Measurements from ENCODE around the gene TSSC4. TPM values are rescaled to one million over a fixed set of nuclear protein-coding genes. Genes with fewer than 3 reads are reported as not detected.
A peak's percentile ranks its signal among the peaks of the same experiment; 100 is the strongest.

The TSSC4 gene
- polyA plus RNA-seq, 3 donors, result 28.1 to 74.6 (median 52.0) TPM

GRCh38 chr11:2379466-2380174 lies 20.9 kb upstream of the TSSC4 start:
- H3K36me3 Mint-ChIP-seq, result peaks cover 0 to 5% of the 10 kb centered on the region in 2 donors
- peak overlapping the region in 1 of 7 donors; percentile 80 for H3K27ac Mint-ChIP-seq
- H3K4me1 ChIP-seq (ENCODE audit: control insufficient read depth in 1 of 2, insufficient read depth in 2 of 2, low read length in 2 of 2), result peaks cover 60 to 69% of the 10 kb centered on the region in 2 donors
- H3K9me3 Mint-ChIP-seq, result peaks cover 0 to 3% (median 0%) of the 10 kb centered on the region in 7 donors
- no peak overlapping the region for H3K4me3 ChIP-seq (replicated peaks in 1 of 3; ENCODE audit: low read depth in 2 of 3, low read length in 3 of 3)
- peaks cover 0 to 12% of the 10 kb centered on the region in 2 donors for H3K27me3 ChIP-seq (ENCODE audit: control insufficient read depth in 2 of 2, insufficient read depth in 2 of 2, low read length in 2 of 2)
- peak overlapping the region; percentile 21 for H3K9ac ChIP-seq (ENCODE audit: insufficient read depth, low read length, poor library complexity, severe bottlenecking)
- intact Hi-C loops (cut with micrococcal nuclease), result no loop called here
- H3K79me2 ChIP-seq (ENCODE audit: insufficient read depth, low read length), result peaks cover 39% of the 10 kb centered on the region
- no peak overlapping the region for H3K27ac ChIP-seq (ENCODE audit: low read depth in 1 of 2, low read length in 2 of 2)
- H3K36me3 ChIP-seq (replicated peaks in 1 of 2; ENCODE audit: control insufficient read depth in 1 of 2, insufficient read depth in 2 of 2, low read length in 2 of 2), result no peaks in the 10 kb centered on the region
- no peak overlapping the region for H2AFZ ChIP-seq (ENCODE audit: insufficient read depth, low read depth, low read length, poor library complexity, severe bottlenecking)
- H3K4me1 Mint-ChIP-seq, result peaks cover 55% of the 10 kb centered on the region
- peaks cover 21 to 29% (median 22%) of the 10 kb centered on the region in 3 donors for H3K27me3 Mint-ChIP-seq (ENCODE audit: low read depth in 3 of 3)
- WGBS (ENCODE audit: insufficient coverage), result 89% methylated on average over 7 of the region's 11 CpGs
- TF ChIP-seq, protein P1, sequence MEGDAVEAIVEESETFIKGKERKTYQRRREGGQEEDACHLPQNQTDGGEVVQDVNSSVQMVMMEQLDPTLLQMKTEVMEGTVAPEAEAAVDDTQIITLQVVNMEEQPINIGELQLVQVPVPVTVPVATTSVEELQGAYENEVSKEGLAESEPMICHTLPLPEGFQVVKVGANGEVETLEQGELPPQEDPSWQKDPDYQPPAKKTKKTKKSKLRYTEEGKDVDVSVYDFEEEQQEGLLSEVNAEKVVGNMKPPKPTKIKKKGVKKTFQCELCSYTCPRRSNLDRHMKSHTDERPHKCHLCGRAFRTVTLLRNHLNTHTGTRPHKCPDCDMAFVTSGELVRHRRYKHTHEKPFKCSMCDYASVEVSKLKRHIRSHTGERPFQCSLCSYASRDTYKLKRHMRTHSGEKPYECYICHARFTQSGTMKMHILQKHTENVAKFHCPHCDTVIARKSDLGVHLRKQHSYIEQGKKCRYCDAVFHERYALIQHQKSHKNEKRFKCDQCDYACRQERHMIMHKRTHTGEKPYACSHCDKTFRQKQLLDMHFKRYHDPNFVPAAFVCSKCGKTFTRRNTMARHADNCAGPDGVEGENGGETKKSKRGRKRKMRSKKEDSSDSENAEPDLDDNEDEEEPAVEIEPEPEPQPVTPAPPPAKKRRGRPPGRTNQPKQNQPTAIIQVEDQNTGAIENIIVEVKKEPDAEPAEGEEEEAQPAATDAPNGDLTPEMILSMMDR (IDR thresholded peaks at IDR 0.05), result no peak
- no peaks in the 10 kb centered on the region for H3K9me3 ChIP-seq (replicated peaks in 1 of 2; ENCODE audit: control insufficient read depth in 1 of 2, insufficient read depth in 1 of 2, low read length in 2 of 2)
- DNase-seq, result no peak
- peak overlapping the region; percentile 52 for H3K4me2 ChIP-seq (replicated peaks; ENCODE audit: extremely low read depth, low read length, poor library complexity, severe bottlenecking)
- peaks cover 62% of the 10 kb centered on the region for H4K20me1 ChIP-seq (ENCODE audit: insufficient read depth, low read length)
- no peak overlapping the region for H3K4me3 Mint-ChIP-seq

DNA sequence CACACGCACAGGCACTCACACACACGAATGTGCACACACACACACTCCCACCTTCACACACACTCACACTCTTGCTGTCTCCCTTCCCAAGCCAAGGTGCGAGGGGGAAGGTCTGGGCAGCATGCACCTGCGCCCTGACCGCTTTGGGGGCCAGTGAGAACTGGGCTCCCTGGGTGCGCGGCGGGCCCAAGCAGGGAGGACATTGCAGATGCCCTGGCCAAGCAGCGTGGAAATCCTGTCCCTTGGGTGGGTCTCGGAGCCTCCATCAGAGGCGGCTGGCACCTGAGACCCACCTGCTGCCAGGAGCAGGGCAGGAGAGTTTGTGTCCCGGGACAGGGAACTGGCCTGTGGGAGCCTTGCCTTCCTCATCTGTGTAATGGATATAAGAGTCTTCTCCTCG lies 20.2 kb upstream of the TSSC4 start:
- Histone ChIP-seq H3K9ac (ENCODE audit: insufficient read depth, low read length, poor library complexity, severe bottlenecking) (peak overlapping the region; percentile 10), H3K4me1 (ENCODE audit: control insufficient read depth in 1 of 2, insufficient read depth in 2 of 2, low read length in 2 of 2) (peaks cover 60 to 69% of the 10 kb centered on the region in 2 donors), H3K4me2 (replicated peaks; ENCODE audit: extremely low read depth, low read length, poor library complexity, severe bottlenecking) (peak overlapping the region; percentile 52), H4K20me1 (ENCODE audit: insufficient read depth, low read length) (peaks cover 70% of the 10 kb centered on the region), H2AFZ (ENCODE audit: insufficient read depth, low read depth, low read length, poor library complexity, severe bottlenecking) (no peak overlapping the region), H3K9me3 (replicated peaks in 1 of 2; ENCODE audit: control insufficient read depth in 1 of 2, insufficient read depth in 1 of 2, low read length in 2 of 2) (no peaks in the 10 kb centered on the region), H3K27me3 (ENCODE audit: control insufficient read depth in 2 of 2, insufficient read depth in 2 of 2, low read length in 2 of 2) (peaks cover 0 to 12% of the 10 kb centered on the region in 2 donors), H3K4me3 (replicated peaks in 1 of 3; ENCODE audit: low read depth in 2 of 3, low read length in 3 of 3) (peak overlapping the region in 1 of 3 experiments; percentile 12), H3K36me3 (replicated peaks in 1 of 2; ENCODE audit: control insufficient read depth in 1 of 2, insufficient read depth in 2 of 2, low read length in 2 of 2) (no peaks in the 10 kb centered on the region), H3K79me2 (ENCODE audit: insufficient read depth, low read length) (peaks cover 39% of the 10 kb centered on the region), H3K27ac (ENCODE audit: low read depth in 1 of 2, low read length in 2 of 2) (peak overlapping the region; percentile 27 to 45)
- 92% methylated on average over 13 of the region's 13 CpGs for WGBS (ENCODE audit: insufficient coverage)
- DNase-seq, result no peak
- TF ChIP-seq, protein P1 (IDR thresholded peaks at IDR 0.05), result no peak
- intact Hi-C loops (cut with micrococcal nuclease), result no loop called here
- H3K27me3 Mint-ChIP-seq (ENCODE audit: low read depth in 3 of 3), result peaks cover 18 to 27% (median 21%) of the 10 kb centered on the region in 3 donors
- H3K4me1 Mint-ChIP-seq, result peaks cover 56% of the 10 kb centered on the region
- peak overlapping the region in 6 of 7 donors; percentile 70 to 94 (median 84) for H3K27ac Mint-ChIP-seq
- H3K9me3 Mint-ChIP-seq, result peaks cover 0 to 3% (median 0%) of the 10 kb centered on the region in 7 donors
- H3K36me3 Mint-ChIP-seq, result peaks cover 3 to 5% of the 10 kb centered on the region in 2 donors
- H3K4me3 Mint-ChIP-seq, result peak overlapping the region; percentile 59 to 73
